ENCODE data around the gene CLRN2.
"Not testable (repeated sequence)": the region's sequence is repeated elsewhere in the genome, so short reads cannot be mapped to it uniquely, and the experiment has no call there.

The CLRN2 gene

DNA sequence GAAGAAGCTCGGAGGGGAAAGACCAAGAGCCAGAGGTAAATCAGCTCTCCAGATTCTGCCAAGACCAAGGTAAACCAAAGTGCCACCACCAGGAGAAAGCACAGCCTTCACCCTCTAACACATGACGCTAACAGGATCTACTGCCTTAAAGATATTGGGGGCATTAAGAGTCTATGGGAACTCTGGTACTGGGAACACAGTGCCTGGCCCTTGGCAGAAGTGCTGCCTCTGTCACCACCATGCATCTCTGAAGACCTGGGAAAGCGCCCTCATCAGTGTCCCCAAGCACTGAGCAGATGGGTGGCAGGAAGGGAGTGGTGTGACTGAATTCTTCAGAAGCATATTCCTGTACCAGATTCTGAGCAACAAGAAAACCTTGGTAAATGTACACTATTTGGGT, 4.4 kb upstream of the CLRN2 start:
- no peak for DNase-seq

GRCh38 chr4:17511051-17511450, 3.9 kb upstream of the CLRN2 start:
- no peak for DNase-seq

GRCh38 chr4:17511509-17511949, 3.4 kb upstream of the CLRN2 start:
- DNase-seq = peak; percentile 73

- peak; percentile 91 for DNase-seq
Measured at GRCh38 chr4:17511950-17512795, 2.8 kb upstream of the CLRN2 start, which contains the start of gene QDPR. Gene QDPR (minus strand): TSS chr4:17512090. CDS start chr4:17512054, 36 bp downstream.

DNA sequence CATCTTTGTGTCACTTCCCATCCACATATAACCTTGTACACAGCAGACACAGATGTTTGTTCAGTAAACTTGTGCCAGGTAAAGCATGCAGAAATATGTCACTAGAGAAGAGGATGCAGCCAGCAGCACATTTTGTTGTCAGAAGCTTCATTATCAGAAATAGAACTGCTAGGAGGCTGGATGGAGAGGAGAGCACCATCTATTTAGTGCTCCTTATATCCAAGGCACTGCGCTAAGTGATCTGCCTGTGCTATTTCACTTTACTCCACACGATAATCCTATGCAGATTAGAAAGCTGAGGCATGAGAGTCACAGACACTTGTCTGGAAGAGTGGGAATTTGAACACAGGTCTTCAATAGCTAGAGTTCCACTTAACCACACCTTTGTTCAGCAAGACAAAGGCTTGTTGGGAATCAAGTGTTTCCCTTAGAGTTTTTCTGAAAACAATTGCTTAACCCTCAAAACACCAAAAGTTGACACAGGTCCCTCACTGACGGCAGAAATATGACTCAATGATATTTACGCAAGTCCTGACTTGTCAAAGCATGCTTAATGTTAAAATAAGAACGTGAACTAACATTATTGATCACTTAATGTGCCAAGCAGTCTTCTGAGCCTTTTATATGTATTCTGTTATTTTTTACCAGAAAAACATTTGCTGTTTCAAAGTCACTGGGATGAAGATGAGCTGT, 1.8 kb upstream of the CLRN2 start:
- DNase-seq = no peak

- DNase-seq = no peak
Measured at GRCh38 chr4:17515445-17516407, 761 bp downstream of the CLRN2 start.

GRCh38 chr4:17516980-17517379, 2.0 kb downstream of the CLRN2 start:
- DNase-seq = no peak

DNA sequence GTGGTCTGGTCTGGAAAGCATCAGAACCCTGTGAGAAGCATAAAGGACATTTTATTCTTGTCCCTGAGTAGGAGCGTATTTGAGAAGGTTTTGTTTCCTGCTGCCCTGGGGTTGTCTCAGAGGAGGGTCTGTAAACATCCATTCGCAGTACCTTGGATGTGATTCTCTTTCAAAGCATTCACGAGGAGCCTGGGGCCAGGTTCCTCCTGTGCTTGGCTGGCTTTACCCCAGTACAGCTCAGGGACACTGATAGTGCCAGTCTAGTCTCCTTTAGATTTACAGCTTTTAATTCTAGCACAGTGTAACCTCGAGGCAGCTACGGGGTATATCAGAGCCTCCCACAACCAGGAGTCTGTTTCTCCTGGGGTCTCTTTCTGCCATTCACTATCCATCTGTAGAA, 2.7 kb downstream of the CLRN2 start:
- DNase-seq = no peak

- DNase-seq = no peak
Measured at GRCh38 chr4:17521595-17521994, 6.6 kb downstream of the CLRN2 start.

GRCh38 chr4:17523662-17524061, 8.7 kb downstream of the CLRN2 start:
- no peak for DNase-seq

- no peak for DNase-seq
Measured at GRCh38 chr4:17526695-17527477, 11.9 kb downstream of the CLRN2 start.

- DNase-seq = no peak
Measured at GRCh38 chr4:17528551-17529165, 13.7 kb downstream of the CLRN2 start.

GRCh38 chr4:17531538-17532285, 16.7 kb downstream of the CLRN2 start:
- no peak for DNase-seq

DNA sequence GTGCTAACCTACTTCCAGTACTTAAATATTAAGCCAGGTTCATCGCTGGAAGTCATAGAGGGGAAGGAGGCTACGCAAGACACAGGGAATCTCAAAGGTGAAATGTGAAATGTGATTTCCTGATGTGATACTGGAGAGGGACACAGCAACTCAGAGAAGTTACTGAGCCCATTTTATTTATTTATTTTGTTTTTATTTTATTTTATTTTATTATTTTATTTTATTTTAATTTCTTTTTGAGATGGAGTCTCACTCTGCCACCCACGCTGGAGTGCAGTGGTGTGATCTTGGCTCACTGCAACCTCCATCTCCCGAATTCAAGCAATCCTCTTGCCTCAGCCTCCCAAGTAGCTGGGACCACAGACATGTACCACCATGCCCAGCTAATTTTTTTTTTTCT, 19.7 kb downstream of the CLRN2 start:
- DNase-seq = no peak

DNA sequence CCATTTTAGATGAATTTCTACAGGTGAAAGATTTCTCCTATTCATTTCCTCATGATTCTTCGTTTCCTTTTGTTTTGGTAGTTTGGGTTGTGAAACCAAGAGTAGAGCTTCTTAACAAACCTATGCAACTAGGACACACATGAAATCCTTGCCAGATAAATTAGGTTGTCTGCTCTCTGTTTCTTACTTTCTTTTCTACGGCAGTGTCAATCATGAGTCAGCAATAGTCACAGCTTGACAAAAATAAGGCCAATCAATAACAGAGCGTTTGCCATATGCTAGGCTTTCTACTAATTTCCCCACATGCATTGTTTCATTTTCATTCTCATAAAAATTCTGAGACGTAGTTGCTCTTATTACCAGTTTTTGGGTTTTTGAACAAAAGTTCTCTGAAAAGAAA, 20.3 kb downstream of the CLRN2 start:
- DNase-seq = no peak

GRCh38 chr4:17535906-17536305, 20.9 kb downstream of the CLRN2 start:
- DNase-seq = no peak

- not testable (repeated sequence) for DNase-seq
Measured at GRCh38 chr4:17537060-17537459, 22.1 kb downstream of the CLRN2 start.

DNA sequence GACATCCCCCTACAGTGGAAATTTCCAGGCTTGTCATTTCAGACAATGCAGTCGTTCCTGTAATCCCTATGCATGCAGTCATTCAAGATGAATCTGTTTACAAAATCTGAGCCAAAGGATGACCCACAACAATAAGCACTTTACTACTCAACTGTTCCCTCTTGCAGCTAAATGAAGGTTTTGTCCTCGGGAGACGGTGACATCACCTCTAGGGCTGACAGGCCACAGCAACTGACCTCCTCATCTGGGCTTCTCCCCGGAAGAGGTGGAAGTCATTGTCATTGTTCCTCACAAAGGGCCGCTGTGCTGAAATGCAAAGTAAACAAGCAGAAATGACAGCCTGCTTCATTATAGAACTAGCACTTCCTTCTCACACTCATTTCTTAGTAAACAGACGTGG, 29.2 kb downstream of the CLRN2 start:
- DNase-seq = no peak

DNA sequence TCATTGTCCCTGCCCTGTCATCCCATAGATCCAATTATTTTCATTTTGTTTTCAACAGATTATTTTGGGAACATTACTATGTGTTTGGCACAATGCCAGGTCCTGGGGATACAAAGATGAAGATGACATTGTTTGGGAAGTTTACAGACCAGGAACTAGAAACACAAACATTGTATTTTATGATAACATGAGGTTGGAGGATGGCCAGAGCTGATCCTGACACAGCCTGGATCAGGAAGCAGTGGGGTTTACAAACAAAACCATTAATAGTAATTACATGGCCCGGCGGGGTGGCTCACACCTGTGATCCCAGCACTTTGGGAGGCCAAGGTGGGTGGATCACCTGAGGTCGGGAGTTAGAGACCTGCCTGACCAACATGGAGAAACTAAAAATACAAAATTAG, 29.9 kb downstream of the CLRN2 start:
- DNase-seq = no peak

DNA sequence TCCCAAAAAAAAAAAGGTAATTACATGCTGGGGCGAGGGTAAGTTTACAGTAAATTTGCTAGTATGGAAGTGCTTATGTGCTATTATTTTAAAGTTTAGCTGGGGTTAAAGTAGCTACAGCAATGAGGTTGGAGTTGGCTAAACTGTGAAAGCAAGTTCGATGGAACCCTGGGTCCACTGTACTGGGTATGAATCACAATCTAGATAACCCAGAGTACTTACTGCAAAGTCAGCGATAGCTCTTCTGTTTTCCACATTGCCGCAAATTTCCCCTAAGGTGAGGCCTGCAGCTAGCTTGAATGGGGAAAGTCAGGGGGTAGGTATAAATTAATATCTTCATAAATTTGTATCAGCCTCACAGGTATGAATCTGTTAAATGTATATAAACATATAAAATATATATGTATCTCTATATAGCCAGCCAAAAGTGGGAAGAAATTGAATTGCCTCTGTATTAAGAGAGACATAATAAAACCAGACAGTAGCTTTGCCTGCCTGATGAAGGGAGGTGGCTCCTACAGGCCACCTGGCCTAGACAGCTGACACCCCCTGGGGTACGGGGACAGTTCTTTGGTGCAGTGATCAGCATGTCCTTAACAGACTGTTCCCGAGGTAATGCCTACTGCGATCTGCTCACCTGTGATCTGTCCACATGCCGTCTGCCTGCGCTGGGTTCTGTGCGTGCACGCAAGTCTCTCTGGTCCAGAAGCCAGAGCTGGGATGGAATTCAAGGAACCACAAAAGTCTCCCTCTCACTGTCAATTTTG, 30.6 kb downstream of the CLRN2 start:
- no peak for DNase-seq
